ENCODE results near the gene AGPAT2.

DNA sequence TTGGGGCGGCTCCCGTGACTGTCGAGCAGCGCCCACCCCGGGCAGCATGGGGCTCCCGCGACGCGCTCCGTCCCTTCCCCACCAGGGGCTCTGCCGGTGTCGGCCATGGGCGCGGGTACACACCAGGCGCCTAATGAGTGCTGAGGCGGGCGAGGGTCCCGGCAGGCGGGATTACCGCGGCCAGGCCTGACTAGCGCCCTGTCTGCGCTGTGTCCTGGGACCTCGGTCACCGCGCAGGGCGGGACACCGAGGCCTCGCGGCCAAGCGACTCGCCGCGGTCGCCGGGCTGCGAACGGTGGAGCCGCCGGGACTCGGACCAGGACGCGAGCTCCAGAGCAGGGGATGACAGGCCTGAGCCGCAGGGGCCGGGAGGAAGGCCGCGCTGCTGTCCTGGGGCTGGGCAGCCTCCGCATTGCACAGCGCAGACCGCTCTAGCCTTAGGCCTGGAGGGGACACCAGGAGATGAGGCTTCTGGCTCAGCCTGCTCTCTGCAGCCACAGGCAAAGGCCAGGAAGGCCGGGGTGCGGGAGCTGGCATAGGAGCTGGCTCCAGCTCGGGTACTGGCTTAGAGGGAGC, 41.4 kb upstream of the AGPAT2 start:
- no peak for TF ChIP-seq POLR2AphosphoS5 (IDR thresholded peaks at IDR 0.05; ENCODE audit: low read depth, low read length)
- TF ChIP-seq CTCF (IDR thresholded peaks at IDR 0.05) = no peak
- TF ChIP-seq TCF7L2 (IDR thresholded peaks at IDR 0.05; ENCODE audit: low read depth, low read length) = no peak
- TF ChIP-seq, protein P1, sequence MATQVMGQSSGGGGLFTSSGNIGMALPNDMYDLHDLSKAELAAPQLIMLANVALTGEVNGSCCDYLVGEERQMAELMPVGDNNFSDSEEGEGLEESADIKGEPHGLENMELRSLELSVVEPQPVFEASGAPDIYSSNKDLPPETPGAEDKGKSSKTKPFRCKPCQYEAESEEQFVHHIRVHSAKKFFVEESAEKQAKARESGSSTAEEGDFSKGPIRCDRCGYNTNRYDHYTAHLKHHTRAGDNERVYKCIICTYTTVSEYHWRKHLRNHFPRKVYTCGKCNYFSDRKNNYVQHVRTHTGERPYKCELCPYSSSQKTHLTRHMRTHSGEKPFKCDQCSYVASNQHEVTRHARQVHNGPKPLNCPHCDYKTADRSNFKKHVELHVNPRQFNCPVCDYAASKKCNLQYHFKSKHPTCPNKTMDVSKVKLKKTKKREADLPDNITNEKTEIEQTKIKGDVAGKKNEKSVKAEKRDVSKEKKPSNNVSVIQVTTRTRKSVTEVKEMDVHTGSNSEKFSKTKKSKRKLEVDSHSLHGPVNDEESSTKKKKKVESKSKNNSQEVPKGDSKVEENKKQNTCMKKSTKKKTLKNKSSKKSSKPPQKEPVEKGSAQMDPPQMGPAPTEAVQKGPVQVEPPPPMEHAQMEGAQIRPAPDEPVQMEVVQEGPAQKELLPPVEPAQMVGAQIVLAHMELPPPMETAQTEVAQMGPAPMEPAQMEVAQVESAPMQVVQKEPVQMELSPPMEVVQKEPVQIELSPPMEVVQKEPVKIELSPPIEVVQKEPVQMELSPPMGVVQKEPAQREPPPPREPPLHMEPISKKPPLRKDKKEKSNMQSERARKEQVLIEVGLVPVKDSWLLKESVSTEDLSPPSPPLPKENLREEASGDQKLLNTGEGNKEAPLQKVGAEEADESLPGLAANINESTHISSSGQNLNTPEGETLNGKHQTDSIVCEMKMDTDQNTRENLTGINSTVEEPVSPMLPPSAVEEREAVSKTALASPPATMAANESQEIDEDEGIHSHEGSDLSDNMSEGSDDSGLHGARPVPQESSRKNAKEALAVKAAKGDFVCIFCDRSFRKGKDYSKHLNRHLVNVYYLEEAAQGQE (IDR thresholded peaks at IDR 0.05; ENCODE audit: insufficient read depth in 1 of 2, low read depth in 2 of 2, low read length in 1 of 2) = no peak
